OCI-LY7 (cell line): ENCODE data around the gene TRIM69. TPM values are rescaled to one million over a fixed set of nuclear protein-coding genes. Genes with fewer than 3 reads are reported as not detected.

Experiments used
- BruUV-seq: library from RNA; stranded (reverse); fragments of 400-500 nt; replicated peaks from 2 replicates; lab custom pipeline; 2021; lab: Mats Ljungman, UMichigan
- CTCF ChIA-PET: fragments of 300-600 bp; sonication (Branson Sonifier 250); formaldehyde crosslinking; loops from one replicate; lab custom pipeline; 2022; ENCODE audit warnings: antibody characterized with exemption; ENCODE audit not compliant: unreplicated experiment; lab: Charles Lee
- POLR2A ChIA-PET: fragments of 300-600 bp; sonication (Branson Sonifier 250); formaldehyde crosslinking; loops from one replicate; lab custom pipeline; 2022; ENCODE audit warnings: antibody characterized with exemption; lab: Charles Lee
- DNase-seq: peaks from one replicate; pipeline ENCODE4 v3.0.0-alpha.2; 2015; ENCODE audit warnings: low spot score
- H2AFZ ChIP-seq: fragments of 200-600 bp; sonication (generic), shearing (Covaris generic); 2 replicates; pipeline ENCODE4 v1.6.1; 2014; ENCODE audit warnings: mild to moderate bottlenecking, antibody characterized with exemption, low read length, moderate library complexity
- H3K27ac ChIP-seq: fragments of 200-600 bp; sonication (generic); 2 replicates; pipeline ENCODE4 v1.5.1; 2014; ENCODE audit warnings: mixed run types, low read depth, mild to moderate bottlenecking, moderate library complexity, low read length, inconsistent platforms; ENCODE audit not compliant: poor library complexity, severe bottlenecking
- H3K36me3 ChIP-seq: fragments of 200-600 bp; sonication (generic); 2 replicates; pipeline ENCODE4 v1.6.1; 2014; ENCODE audit warnings: mild to moderate bottlenecking, antibody characterized with exemption, low read length, moderate library complexity, mixed read lengths; ENCODE audit not compliant: insufficient read depth
- H3K4me1 ChIP-seq: fragments of 200-600 bp; sonication (generic); 2 replicates; pipeline ENCODE4 v1.5.1; 2014; ENCODE audit warnings: mild to moderate bottlenecking, low read length; ENCODE audit not compliant: insufficient read depth, poor library complexity, severe bottlenecking
- H3K4me2 ChIP-seq: fragments of 200-600 bp; sonication (generic); 2 replicates; pipeline ENCODE4 v1.6.1; 2014; ENCODE audit warnings: mild to moderate bottlenecking, low read length
- H3K4me3 ChIP-seq: fragments of 200-600 bp; sonication (generic); 2 replicates; pipeline ENCODE4 v1.5.1; 2014; ENCODE audit warnings: mild to moderate bottlenecking, low read depth, low read length; ENCODE audit not compliant: poor library complexity, severe bottlenecking
- H3K79me2 ChIP-seq: fragments of 200-600 bp; sonication (generic); 2 replicates; pipeline ENCODE4 v1.6.1; 2016; ENCODE audit warnings: low read depth, mild to moderate bottlenecking, low read length, moderate library complexity, mixed read lengths; ENCODE audit not compliant: insufficient read depth
- H3K9me2 ChIP-seq: fragments of 200-600 bp; sonication (generic); 2 replicates; pipeline ENCODE4 v1.6.1; 2016; ENCODE audit warnings: mild to moderate bottlenecking, low read length, mixed read lengths; ENCODE audit not compliant: insufficient read depth
- H3K9me3 ChIP-seq: fragments of 200-600 bp; sonication (generic); 2 replicates; pipeline ENCODE4 v1.6.1; 2014; ENCODE audit warnings: mild to moderate bottlenecking, mixed run types, low read length, mixed read lengths
- H4K20me1 ChIP-seq: fragments of 200-600 bp; sonication (generic); 2 replicates; pipeline ENCODE4 v1.6.1; 2014; ENCODE audit warnings: mild to moderate bottlenecking, antibody characterized with exemption, low read length, moderate library complexity, mixed read lengths; ENCODE audit not compliant: insufficient read depth
- CTCF ChIP-seq: fragments of 200-600 bp; sonication (generic); conservative IDR thresholded peaks from 2 replicates; pipeline ENCODE4 v1.5.1; 2014; ENCODE audit warnings: mild to moderate bottlenecking, antibody characterized with exemption, low read length, moderate library complexity, mixed read lengths
- EZH2phosphoT487 ChIP-seq: fragments of 200-600 bp; sonication (generic); IDR thresholded peaks from 2 replicates; pipeline ENCODE4 v1.6.1; 2018; ENCODE audit warnings: low read depth, borderline replicate concordance, mild to moderate bottlenecking, mixed run types, antibody characterized with exemption, low read length, moderate library complexity, mixed read lengths
- intact Hi-C: fragments of 100-400 bp; cut with micrococcal nuclease; formaldehyde crosslinking; loops from one replicate; pipeline ENCODE4 v1.10.0; 2022; ENCODE audit not compliant: unreplicated experiment
- total RNA-seq, 2 experiments: library from RNA; depleted of rRNA in 1 of 2; stranded (reverse); fragments of >200 nt in 1 of 2; shearing (Covaris generic) in 1 of 2; gene quantifications; 2 replicates each; pipeline ENCODE4 v1.2.3, GENCODE V29; 2014 to 2022

TRIM69 gene
- total RNA-seq, 2 experiments from 2014 or later, result 16.3 to 33.7 TPM

DNA sequence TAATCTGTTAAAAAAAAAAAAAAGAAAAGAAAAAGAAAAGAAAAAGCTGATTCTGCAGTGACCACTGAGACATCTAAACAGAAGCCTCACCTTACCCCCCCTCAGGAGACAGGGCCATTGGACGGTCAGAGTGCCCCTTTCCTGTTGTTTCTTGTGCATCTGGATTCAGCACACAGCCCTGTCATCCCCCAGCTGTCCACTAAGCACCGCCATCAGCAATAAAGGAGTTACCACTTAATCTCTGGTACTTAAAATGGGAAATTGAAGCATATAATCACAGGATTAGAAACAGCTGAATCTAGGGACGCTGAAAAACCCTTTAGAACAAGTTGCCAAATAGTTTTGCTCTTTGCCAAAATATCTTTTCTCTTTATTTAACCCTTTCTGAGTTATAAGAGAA, 62.5 kb downstream of the TRIM69 start:
- Histone ChIP-seq H3K36me3 (no peaks in the 10 kb centered on the region), H2AFZ (no peak overlapping the region), H3K27ac (no peak overlapping the region), H3K4me3 (no peak overlapping the region), H4K20me1 (no peaks in the 10 kb centered on the region), H3K4me2 (no peak overlapping the region), H3K9me2 (no peaks in the 10 kb centered on the region), H3K9me3 (no peaks in the 10 kb centered on the region), H3K79me2 (no peaks in the 10 kb centered on the region), H3K4me1 (no peaks in the 10 kb centered on the region)
- CTCF ChIA-PET, result no interaction called here
- TF ChIP-seq EZH2phosphoT487, result no peak
- peak; percentile 41; the same call in 1 of the 2 replicates for TF ChIP-seq CTCF
- BruUV-seq, result no TSS peak
- POLR2A ChIA-PET, result interaction anchor here (0.5 to 1.0 kb wide), 3 partner anchors 202 to 223 kb away, joined by 3 to 6 read pairs (median 3); no protein-coding TSS in a partner anchor
- intact Hi-C loops, result no loop called here
- no peak for DNase-seq

- H3K36me3 ChIP-seq, result no peaks in the 10 kb centered on the region
- no peak overlapping the region for H3K4me2 ChIP-seq
- H4K20me1 ChIP-seq, result no peaks in the 10 kb centered on the region
- no peak overlapping the region for H3K4me3 ChIP-seq
- H2AFZ ChIP-seq, result no peak overlapping the region
- no peak overlapping the region for H3K27ac ChIP-seq
- H3K79me2 ChIP-seq, result no peaks in the 10 kb centered on the region
- no peaks in the 10 kb centered on the region for H3K9me3 ChIP-seq
- DNase-seq, result no peak
- no peaks in the 10 kb centered on the region for H3K4me1 ChIP-seq
- intact Hi-C loops, result no loop called here
- TF ChIP-seq EZH2phosphoT487 (no peak), CTCF (no peak)
- ChIA-PET CTCF (no interaction called here), POLR2A (no interaction called here)
- H3K9me2 ChIP-seq, result no peaks in the 10 kb centered on the region
- no TSS peak for BruUV-seq
Measured at GRCh38 chr15:44801364-44801763, 65.0 kb downstream of the TRIM69 start.

- Histone ChIP-seq H4K20me1 (no peaks in the 10 kb centered on the region), H3K79me2 (no peaks in the 10 kb centered on the region), H3K4me1 (no peaks in the 10 kb centered on the region), H3K9me3 (no peaks in the 10 kb centered on the region), H3K9me2 (no peaks in the 10 kb centered on the region), H3K4me2 (no peak overlapping the region), H3K27ac (no peak overlapping the region), H2AFZ (no peak overlapping the region), H3K4me3 (no peak overlapping the region), H3K36me3 (no peaks in the 10 kb centered on the region)
- intact Hi-C loops, result no loop called here
- BruUV-seq, result no TSS peak
- DNase-seq, result no peak
- TF ChIP-seq CTCF, result no peak
- TF ChIP-seq EZH2phosphoT487, result no peak
- ChIA-PET POLR2A (no interaction called here), CTCF (no interaction called here)
Measured at GRCh38 chr15:44801797-44802196, 65.5 kb downstream of the TRIM69 start.
